ENCODE results near the gene CLSTN2. TPM values are rescaled to one million over a fixed set of nuclear protein-coding genes. Genes with fewer than 3 reads are reported as not detected.

CLSTN2 gene
- total and polyA plus RNA-seq, 2 donors from 2014 or later: 2.0 to 12.0 TPM

DNA sequence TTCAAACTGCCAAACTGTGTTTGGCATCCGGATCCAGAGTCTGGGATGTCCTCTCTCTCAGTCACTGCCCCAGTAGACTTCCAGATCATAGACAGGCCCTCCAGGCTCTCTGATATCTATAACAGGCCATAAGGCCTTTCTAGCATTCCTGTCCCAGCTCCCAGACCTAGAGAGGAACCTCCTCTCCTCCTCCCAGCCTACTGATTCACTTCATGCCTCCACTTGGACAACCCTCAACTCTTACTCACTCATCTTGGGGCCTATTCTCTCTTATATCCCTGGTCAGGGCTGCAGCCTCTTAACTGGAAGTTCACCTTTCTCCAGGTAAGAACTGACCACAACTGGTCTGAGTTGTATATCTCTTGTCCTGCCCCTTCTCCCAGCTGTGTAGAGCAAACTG, 489.2 kb downstream of the CLSTN2 start:
- intact Hi-C loops (cut with DNase I): no loop called here

DNA sequence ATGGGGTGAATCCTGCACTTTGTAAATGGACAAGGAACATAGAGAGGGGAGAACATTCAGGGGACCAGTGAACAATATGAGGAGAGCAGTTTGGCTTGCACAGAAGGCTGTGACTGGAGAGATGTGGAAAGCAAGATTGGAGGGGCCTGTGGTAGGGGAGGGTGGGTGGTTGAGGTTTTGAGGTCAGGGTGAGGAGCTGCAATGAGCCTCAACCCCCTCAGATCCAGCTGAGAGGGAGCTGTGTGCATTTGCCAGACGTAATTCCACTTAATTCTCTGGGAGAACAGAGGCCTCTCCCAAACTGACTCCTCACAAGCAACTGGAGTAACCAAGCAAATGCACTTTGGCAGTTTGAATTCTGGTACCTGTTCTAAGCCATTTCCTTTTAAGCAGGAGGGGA, 489.7 kb downstream of the CLSTN2 start:
- no peaks in the 10 kb centered on the region for H3K36me3 ChIP-seq (ENCODE audit: control insufficient read depth in 2 of 3, insufficient read depth in 3 of 3, low read length in 3 of 3)
- H3K4me3 ChIP-seq (ENCODE audit: low read length in 3 of 3): no peak overlapping the region
- H3K4me1 ChIP-seq (ENCODE audit: control insufficient read depth in 2 of 3, insufficient read depth in 2 of 3, low read depth in 1 of 3, low read length in 3 of 3): peaks cover 0 to 2% (median 0%) of the 10 kb centered on the region in 3 donors
- H3K27me3 ChIP-seq (ENCODE audit: control insufficient read depth, insufficient read depth, low read length): no peaks in the 10 kb centered on the region
- intact Hi-C loops (cut with DNase I): no loop called here
- FAIRE-seq (no peak), DNase-seq (no peak)
- H3K9ac ChIP-seq (ENCODE audit: low read length in 3 of 3): no peak overlapping the region
- H3K27ac ChIP-seq (ENCODE audit: low read depth in 2 of 2, low read length in 2 of 2): no peak overlapping the region
- no peaks in the 10 kb centered on the region for H3K9me3 ChIP-seq (ENCODE audit: control insufficient read depth in 2 of 3, insufficient read depth in 1 of 3, low read length in 3 of 3)
- TF ChIP-seq, protein P1, sequence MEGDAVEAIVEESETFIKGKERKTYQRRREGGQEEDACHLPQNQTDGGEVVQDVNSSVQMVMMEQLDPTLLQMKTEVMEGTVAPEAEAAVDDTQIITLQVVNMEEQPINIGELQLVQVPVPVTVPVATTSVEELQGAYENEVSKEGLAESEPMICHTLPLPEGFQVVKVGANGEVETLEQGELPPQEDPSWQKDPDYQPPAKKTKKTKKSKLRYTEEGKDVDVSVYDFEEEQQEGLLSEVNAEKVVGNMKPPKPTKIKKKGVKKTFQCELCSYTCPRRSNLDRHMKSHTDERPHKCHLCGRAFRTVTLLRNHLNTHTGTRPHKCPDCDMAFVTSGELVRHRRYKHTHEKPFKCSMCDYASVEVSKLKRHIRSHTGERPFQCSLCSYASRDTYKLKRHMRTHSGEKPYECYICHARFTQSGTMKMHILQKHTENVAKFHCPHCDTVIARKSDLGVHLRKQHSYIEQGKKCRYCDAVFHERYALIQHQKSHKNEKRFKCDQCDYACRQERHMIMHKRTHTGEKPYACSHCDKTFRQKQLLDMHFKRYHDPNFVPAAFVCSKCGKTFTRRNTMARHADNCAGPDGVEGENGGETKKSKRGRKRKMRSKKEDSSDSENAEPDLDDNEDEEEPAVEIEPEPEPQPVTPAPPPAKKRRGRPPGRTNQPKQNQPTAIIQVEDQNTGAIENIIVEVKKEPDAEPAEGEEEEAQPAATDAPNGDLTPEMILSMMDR (IDR thresholded peaks at IDR 0.05; ENCODE audit: borderline replicate concordance, extremely low read depth, insufficient read depth): no peak

More for the DNA sequence above, 489.2 kb downstream of the CLSTN2 start:
- Histone ChIP-seq H3K4me3 (ENCODE audit: low read length in 3 of 3) (no peak overlapping the region), H3K27me3 (ENCODE audit: control insufficient read depth, insufficient read depth, low read length) (no peaks in the 10 kb centered on the region), H3K9me3 (ENCODE audit: control insufficient read depth in 2 of 3, insufficient read depth in 1 of 3, low read length in 3 of 3) (no peaks in the 10 kb centered on the region), H3K36me3 (ENCODE audit: control insufficient read depth in 2 of 3, insufficient read depth in 3 of 3, low read length in 3 of 3) (no peaks in the 10 kb centered on the region), H3K4me1 (ENCODE audit: control insufficient read depth in 2 of 3, insufficient read depth in 2 of 3, low read depth in 1 of 3, low read length in 3 of 3) (peaks cover 0 to 2% (median 0%) of the 10 kb centered on the region in 3 donors), H3K9ac (ENCODE audit: low read length in 3 of 3) (no peak overlapping the region), H3K27ac (ENCODE audit: low read depth in 2 of 2, low read length in 2 of 2) (no peak overlapping the region)
- DNase-seq: no peak
- TF ChIP-seq, protein P1 (IDR thresholded peaks at IDR 0.05; ENCODE audit: borderline replicate concordance, extremely low read depth, insufficient read depth): no peak
- FAIRE-seq: no peak

DNA sequence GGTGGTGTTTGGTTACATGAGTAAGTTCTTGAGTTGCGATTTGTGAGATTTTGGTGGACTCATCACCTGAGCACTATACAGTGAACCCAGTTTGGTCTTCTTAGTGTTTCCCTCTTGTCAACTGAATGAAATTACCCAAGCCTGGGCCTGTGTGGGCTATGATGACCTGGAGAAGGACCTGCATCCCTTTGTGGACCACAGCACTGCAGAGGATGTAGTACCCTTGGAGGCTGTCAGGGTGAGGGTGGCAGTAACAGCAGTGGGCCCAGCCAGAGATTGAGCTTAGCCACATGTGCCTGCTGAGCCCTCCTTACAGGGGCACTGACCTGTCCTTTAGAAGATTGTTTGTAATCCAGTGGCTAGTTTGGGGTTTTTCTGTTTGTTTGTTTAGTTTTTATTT, 492.8 kb downstream of the CLSTN2 start:
- Histone ChIP-seq H3K27me3 (ENCODE audit: control insufficient read depth, insufficient read depth, low read length) (no peaks in the 10 kb centered on the region), H3K4me1 (ENCODE audit: control insufficient read depth in 2 of 3, insufficient read depth in 2 of 3, low read depth in 1 of 3, low read length in 3 of 3) (no peaks in the 10 kb centered on the region), H3K36me3 (ENCODE audit: control insufficient read depth in 2 of 3, insufficient read depth in 3 of 3, low read length in 3 of 3) (no peaks in the 10 kb centered on the region), H3K9ac (ENCODE audit: low read length in 3 of 3) (no peak overlapping the region), H3K27ac (ENCODE audit: low read depth in 2 of 2, low read length in 2 of 2) (no peak overlapping the region), H3K9me3 (ENCODE audit: control insufficient read depth in 2 of 3, insufficient read depth in 1 of 3, low read length in 3 of 3) (no peaks in the 10 kb centered on the region), H3K4me3 (ENCODE audit: low read length in 3 of 3) (no peak overlapping the region)
- TF ChIP-seq, protein P1 (IDR thresholded peaks at IDR 0.05; ENCODE audit: borderline replicate concordance, extremely low read depth, insufficient read depth): no peak
- no peak for DNase-seq
- intact Hi-C loops (cut with DNase I): no loop called here
- FAIRE-seq: no peak

DNA sequence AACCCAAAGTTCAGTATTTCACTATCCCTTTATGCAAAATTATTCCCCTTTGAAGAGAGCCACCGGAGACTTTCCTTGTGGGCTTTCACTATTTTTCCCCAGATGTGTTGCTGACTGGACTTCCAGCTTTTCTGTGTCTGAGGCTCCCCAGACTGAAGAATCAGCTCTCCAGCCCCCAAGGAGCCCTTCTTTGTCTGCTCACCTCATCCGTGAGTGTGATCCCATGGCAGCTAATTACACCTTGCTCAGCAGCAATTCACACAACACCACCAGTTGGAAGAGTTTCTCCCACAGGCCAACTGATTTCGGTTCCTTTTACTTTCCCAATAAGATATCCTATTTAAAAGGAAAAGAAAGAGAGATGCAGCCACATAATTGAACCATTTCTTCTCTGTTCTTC, 493.4 kb downstream of the CLSTN2 start:
- TF ChIP-seq, protein P1 (IDR thresholded peaks at IDR 0.05; ENCODE audit: borderline replicate concordance, extremely low read depth, insufficient read depth): no peak
- Histone ChIP-seq H3K27me3 (ENCODE audit: control insufficient read depth, insufficient read depth, low read length) (no peaks in the 10 kb centered on the region), H3K27ac (ENCODE audit: low read depth in 2 of 2, low read length in 2 of 2) (no peak overlapping the region), H3K4me3 (ENCODE audit: low read length in 3 of 3) (no peak overlapping the region), H3K9me3 (ENCODE audit: control insufficient read depth in 2 of 3, insufficient read depth in 1 of 3, low read length in 3 of 3) (no peaks in the 10 kb centered on the region), H3K36me3 (ENCODE audit: control insufficient read depth in 2 of 3, insufficient read depth in 3 of 3, low read length in 3 of 3) (no peaks in the 10 kb centered on the region), H3K9ac (ENCODE audit: low read length in 3 of 3) (no peak overlapping the region), H3K4me1 (ENCODE audit: control insufficient read depth in 2 of 3, insufficient read depth in 2 of 3, low read depth in 1 of 3, low read length in 3 of 3) (no peaks in the 10 kb centered on the region)
- intact Hi-C loops (cut with DNase I): no loop called here
- DNase-seq: no peak
- FAIRE-seq: no peak

All from kidney (tissue), 14 donors.